T-helper 1 cell treated with Interleukin-12 subunit alpha and Interleukin-12 subunit beta and Interleukin-4 antibody, amounts not matched to agents 30 μg/mL and 1 μg/mL, for 36 hours (primary cell): Measurements from ENCODE around the gene KIF5C.

Experiments used
- H3K27ac Mint-ChIP-seq: one replicate; pipeline ENCODE4 v1.8.0; 2021; ENCODE audit warnings: mild to moderate bottlenecking, mixed read lengths
- H3K27me3 Mint-ChIP-seq: one replicate; pipeline ENCODE4 v1.8.0; 2021; ENCODE audit warnings: low read depth, mixed read lengths
- H3K36me3 Mint-ChIP-seq: one replicate; pipeline ENCODE4 v1.8.0; 2021; ENCODE audit warnings: low read depth, mixed read lengths
- H3K4me1 Mint-ChIP-seq: one replicate; pipeline ENCODE4 v1.8.0; 2021; ENCODE audit warnings: low read depth, mixed read lengths
- H3K4me3 Mint-ChIP-seq: one replicate; pipeline ENCODE4 v1.8.0; 2021; ENCODE audit warnings: mild to moderate bottlenecking, moderate library complexity, mixed read lengths
- H3K9me3 Mint-ChIP-seq: one replicate; pipeline ENCODE4 v1.8.0; 2021; ENCODE audit warnings: mixed read lengths

Gene KIF5C

DNA sequence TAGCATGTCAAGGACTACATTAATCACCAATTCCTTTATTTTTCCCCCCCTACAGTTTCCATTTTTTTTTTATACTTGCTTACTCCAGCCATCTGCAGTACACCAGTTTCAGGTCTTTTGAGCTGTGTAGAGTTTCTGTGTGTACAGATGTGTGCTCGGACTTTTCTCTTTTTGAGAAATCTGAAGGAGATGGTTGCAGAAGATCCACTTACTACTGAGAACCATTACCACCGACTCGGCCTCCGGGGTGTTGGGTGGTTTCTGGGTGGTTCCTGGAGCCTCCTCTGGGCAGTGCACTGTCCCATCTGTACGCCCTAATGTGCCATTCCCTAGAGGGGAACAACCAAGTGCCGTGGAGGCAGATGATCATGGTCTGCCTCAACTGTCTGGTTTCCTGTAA is 148.1 kb downstream of the KIF5C start:
- Mint-ChIP-seq H3K4me1 (no peaks in the 10 kb centered on the region), H3K4me3 (no peak overlapping the region), H3K27me3 (peaks cover 4% of the 10 kb centered on the region), H3K27ac (no peak overlapping the region), H3K36me3 (peaks cover 2% of the 10 kb centered on the region), H3K9me3 (no peaks in the 10 kb centered on the region)

DNA sequence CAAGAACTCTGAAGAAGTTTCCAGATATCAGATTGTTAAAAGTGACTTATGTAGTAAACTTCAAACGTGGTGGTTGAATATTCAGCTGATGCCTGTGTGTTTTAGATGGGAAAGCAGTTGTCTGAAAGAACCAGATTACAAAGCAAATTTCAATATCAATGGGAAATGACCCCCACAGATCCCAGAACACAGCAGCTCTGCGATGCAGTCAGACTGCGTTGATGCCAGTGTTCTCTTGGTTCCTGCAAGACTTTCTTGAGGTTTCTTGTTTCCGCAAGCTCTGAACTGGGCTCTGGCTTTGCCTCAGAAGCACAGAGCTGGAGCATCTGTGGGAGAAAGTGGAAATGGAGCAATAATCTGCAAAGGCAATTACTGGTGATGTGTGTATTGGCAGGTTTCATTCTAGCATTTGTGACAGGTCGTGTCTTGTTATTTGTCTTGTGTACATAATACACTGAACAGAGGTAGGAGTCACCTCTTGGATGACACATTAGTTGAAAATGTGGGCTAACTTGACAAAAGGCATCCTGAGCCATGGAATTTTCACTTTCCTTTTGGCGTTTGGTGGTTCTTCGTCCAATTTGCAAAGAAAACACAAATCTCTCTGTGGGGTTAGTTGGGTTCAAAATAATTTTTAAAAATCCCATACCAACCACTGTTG is 152.7 kb downstream of the KIF5C start:
- Mint-ChIP-seq H3K27me3 (peaks cover 4% of the 10 kb centered on the region), H3K4me1 (peaks cover 5% of the 10 kb centered on the region), H3K9me3 (no peaks in the 10 kb centered on the region)

DNA sequence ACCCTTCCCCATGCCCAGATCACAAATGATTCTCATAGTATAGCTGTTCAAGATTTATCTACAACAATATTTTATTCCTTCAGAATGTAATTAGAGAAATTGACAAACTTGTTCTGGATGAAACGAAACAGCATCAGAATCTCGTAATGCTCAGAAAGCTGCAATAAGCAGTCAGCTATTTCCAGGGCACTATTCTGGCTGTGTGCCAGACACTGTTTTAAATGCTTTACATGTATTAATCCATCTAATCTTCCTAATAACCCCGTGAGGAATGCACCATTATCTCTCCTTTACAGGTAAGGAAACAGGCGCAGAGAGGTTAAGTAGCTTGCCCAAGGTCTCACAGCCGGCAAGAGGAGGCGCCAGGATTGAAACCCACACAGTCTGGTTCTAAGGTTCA is 153.3 kb downstream of the KIF5C start:
- Mint-ChIP-seq H3K27ac (no peak overlapping the region), H3K9me3 (no peaks in the 10 kb centered on the region), H3K4me3 (no peak overlapping the region), H3K36me3 (no peaks in the 10 kb centered on the region), H3K27me3 (peaks cover 5% of the 10 kb centered on the region), H3K4me1 (peaks cover 5% of the 10 kb centered on the region)

More for the DNA sequence above, 152.7 kb downstream of the KIF5C start:
- Mint-ChIP-seq H3K4me3 (no peak overlapping the region), H3K27ac (no peak overlapping the region), H3K36me3 (peaks cover 2% of the 10 kb centered on the region)

DNA sequence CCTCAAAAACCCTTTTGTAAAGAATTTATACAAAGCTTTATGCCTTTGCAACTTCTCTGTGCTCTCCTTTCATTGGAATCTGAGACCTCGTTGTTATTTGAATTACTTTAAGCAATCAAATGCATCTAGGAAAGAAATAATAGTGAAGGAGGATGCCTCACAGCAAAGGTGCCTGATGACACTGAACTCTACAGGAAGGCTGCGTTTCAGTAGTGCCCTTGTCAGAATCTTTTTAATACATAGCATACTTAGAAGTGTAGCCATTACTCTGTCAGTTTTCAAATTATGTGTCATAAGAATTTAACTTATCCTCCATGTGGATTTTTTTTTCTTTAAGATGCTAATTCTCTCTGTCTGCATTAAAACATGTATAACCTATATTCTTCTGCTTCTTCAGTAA is 153.9 kb downstream of the KIF5C start:
- Mint-ChIP-seq H3K27ac (no peak overlapping the region), H3K36me3 (no peaks in the 10 kb centered on the region), H3K4me1 (peaks cover 5% of the 10 kb centered on the region), H3K27me3 (peaks cover 9% of the 10 kb centered on the region), H3K9me3 (no peaks in the 10 kb centered on the region), H3K4me3 (no peak overlapping the region)

- H3K36me3 Mint-ChIP-seq: no peaks in the 10 kb centered on the region
- H3K9me3 Mint-ChIP-seq: no peaks in the 10 kb centered on the region
- H3K4me3 Mint-ChIP-seq: no peak overlapping the region
- H3K27me3 Mint-ChIP-seq: peaks cover 9% of the 10 kb centered on the region
- H3K27ac Mint-ChIP-seq: no peak overlapping the region
- H3K4me1 Mint-ChIP-seq: peaks cover 5% of the 10 kb centered on the region
Observed at GRCh38 chr2:149029307-149029965, 154.4 kb downstream of the KIF5C start.

DNA sequence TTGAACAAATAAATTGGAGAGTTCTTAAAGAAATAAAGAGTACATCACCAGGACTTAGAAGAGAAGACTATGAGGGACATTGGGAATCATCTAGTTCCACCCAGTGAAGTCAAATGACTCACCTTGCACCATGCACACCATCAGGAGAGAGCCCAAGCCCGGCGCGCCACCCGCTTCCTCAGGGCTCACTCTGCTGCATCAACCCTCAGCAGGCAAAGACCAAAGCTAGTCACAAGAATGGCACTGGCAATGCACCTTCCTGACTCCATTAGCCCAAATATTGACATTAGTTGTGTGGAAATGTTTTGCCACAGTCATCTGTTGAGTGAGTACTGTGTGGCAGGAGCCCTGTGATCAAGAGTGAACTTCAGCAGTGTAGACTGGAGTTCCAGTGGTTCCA is 156.4 kb downstream of the KIF5C start:
- no peaks in the 10 kb centered on the region for H3K36me3 Mint-ChIP-seq
- H3K9me3 Mint-ChIP-seq: no peaks in the 10 kb centered on the region
- H3K4me1 Mint-ChIP-seq: peaks cover 5% of the 10 kb centered on the region
- no peak overlapping the region for H3K27ac Mint-ChIP-seq
- H3K27me3 Mint-ChIP-seq: peaks cover 9% of the 10 kb centered on the region
- no peak overlapping the region for H3K4me3 Mint-ChIP-seq

DNA sequence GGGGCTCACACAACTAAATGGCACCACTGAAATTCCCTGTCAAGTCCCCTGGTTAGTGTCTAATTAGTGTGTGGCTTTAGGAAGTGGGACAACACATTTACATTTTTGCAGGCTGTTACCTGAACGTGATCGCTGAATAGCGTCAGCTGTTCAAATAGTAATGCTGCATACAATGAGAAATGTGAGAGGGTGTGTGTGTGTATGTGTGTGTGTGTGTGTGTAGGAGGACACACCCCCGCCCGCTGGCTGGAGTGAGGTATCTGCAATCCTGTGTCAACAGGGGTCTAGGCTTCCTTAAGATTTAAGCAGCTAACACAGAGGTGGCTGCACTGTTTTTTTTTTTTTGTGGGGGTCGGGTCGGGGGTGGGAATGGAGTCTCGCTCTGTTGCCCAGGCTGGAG is 158.7 kb downstream of the KIF5C start:
- no peak overlapping the region for H3K4me3 Mint-ChIP-seq
- no peaks in the 10 kb centered on the region for H3K36me3 Mint-ChIP-seq
- H3K27me3 Mint-ChIP-seq: peaks cover 27% of the 10 kb centered on the region
- H3K27ac Mint-ChIP-seq: no peak overlapping the region
- H3K9me3 Mint-ChIP-seq: no peaks in the 10 kb centered on the region
- H3K4me1 Mint-ChIP-seq: peaks cover 5% of the 10 kb centered on the region

- Mint-ChIP-seq H3K9me3 (no peaks in the 10 kb centered on the region), H3K27ac (no peak overlapping the region), H3K27me3 (peaks cover 33% of the 10 kb centered on the region), H3K4me1 (peaks cover 5% of the 10 kb centered on the region), H3K36me3 (no peaks in the 10 kb centered on the region), H3K4me3 (no peak overlapping the region)
Observed at GRCh38 chr2:149034406-149034805, 159.4 kb downstream of the KIF5C start.

- Mint-ChIP-seq H3K9me3 (no peaks in the 10 kb centered on the region), H3K4me1 (peaks cover 3% of the 10 kb centered on the region), H3K27me3 (peaks cover 55% of the 10 kb centered on the region), H3K27ac (no peak overlapping the region), H3K4me3 (no peak overlapping the region), H3K36me3 (no peaks in the 10 kb centered on the region)
Observed at GRCh38 chr2:149036507-149037293, 161.7 kb downstream of the KIF5C start.

- no peaks in the 10 kb centered on the region for H3K36me3 Mint-ChIP-seq
- no peak overlapping the region for H3K27ac Mint-ChIP-seq
- H3K27me3 Mint-ChIP-seq: peaks cover 63% of the 10 kb centered on the region
- no peaks in the 10 kb centered on the region for H3K4me1 Mint-ChIP-seq
- H3K4me3 Mint-ChIP-seq: no peak overlapping the region
- H3K9me3 Mint-ChIP-seq: no peaks in the 10 kb centered on the region
Observed at GRCh38 chr2:149037851-149038250, 162.8 kb downstream of the KIF5C start.

- Mint-ChIP-seq H3K27me3 (peaks cover 65% of the 10 kb centered on the region), H3K9me3 (no peaks in the 10 kb centered on the region), H3K27ac (no peak within 1 kb of the TSS), H3K36me3 (no peaks in the 10 kb centered on the region), H3K4me1 (no peaks in the 10 kb centered on the region), H3K4me3 (no peak within 1 kb of the TSS)
Observed at GRCh38 chr2:149038442-149039212, 163.6 kb downstream of the KIF5C start, which contains the start of gene LYPD6B. Gene LYPD6B, plus strand, starts transcription at chr2:149038699. Its CDS starts 92,250 bp downstream, at chr2:149130949.

GRCh38 chr2:149039213-149039724 is 164.2 kb downstream of the KIF5C start:
- Mint-ChIP-seq H3K4me3 (no peak overlapping the region), H3K9me3 (no peaks in the 10 kb centered on the region), H3K36me3 (no peaks in the 10 kb centered on the region), H3K27me3 (peaks cover 69% of the 10 kb centered on the region), H3K27ac (no peak overlapping the region), H3K4me1 (no peaks in the 10 kb centered on the region)

- H3K4me1 Mint-ChIP-seq: no peaks in the 10 kb centered on the region
- no peak overlapping the region for H3K27ac Mint-ChIP-seq
- H3K36me3 Mint-ChIP-seq: no peaks in the 10 kb centered on the region
- no peaks in the 10 kb centered on the region for H3K9me3 Mint-ChIP-seq
- peaks cover 81% of the 10 kb centered on the region for H3K27me3 Mint-ChIP-seq
- H3K4me3 Mint-ChIP-seq: no peak overlapping the region
Observed at GRCh38 chr2:149040451-149040850, 165.4 kb downstream of the KIF5C start.

DNA sequence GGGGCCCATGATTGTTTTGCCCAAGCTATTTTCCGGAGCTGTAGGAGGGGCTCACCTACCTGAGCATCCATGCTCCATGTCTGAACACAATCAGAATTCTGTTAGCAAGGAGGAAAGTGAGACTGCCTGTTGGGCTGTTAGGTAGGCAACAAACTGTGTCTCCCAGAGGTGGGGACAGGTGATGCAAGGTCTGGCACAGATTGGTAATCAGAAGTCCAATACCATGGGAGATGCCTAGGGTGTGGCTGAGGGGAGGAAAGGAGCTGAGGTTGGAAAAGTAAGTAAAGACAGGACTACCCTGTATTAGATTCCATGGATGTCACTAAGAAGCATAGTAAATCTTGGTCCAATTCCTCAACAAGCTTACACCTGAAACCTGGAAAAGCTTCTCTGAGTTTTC is 166.5 kb downstream of the KIF5C start:
- Mint-ChIP-seq H3K36me3 (peaks cover 2% of the 10 kb centered on the region), H3K27me3 (peaks cover 89% of the 10 kb centered on the region), H3K4me3 (no peak overlapping the region), H3K27ac (no peak overlapping the region), H3K9me3 (peaks cover 4% of the 10 kb centered on the region), H3K4me1 (no peaks in the 10 kb centered on the region)
